Activated CD8-positive, alpha-beta T cell treated with anti-CD3 and anti-CD28 coated beads for 36 hours (primary cell): Measurements from ENCODE around the gene CCDC92. TPM values are rescaled to one million over a fixed set of nuclear protein-coding genes. Genes with fewer than 3 reads are reported as not detected.

Source experiments
- ATAC-seq: fragments of 200-7000 bp; cut with Tn5 transposase; one replicate; pipeline ENCODE4 v1.10.0; 2021; ENCODE audit warnings: mild to moderate bottlenecking, moderate library complexity
- CTCF ChIA-PET: fragments of 350-600 bp; sonication (Branson Sonifier 250); formaldehyde crosslinking; loops from one replicate; lab custom pipeline; 2021; ENCODE audit warnings: antibody characterized with exemption; lab: Charles Lee
- POLR2A ChIA-PET: fragments of 350-600 bp; sonication (Branson Sonifier 250); formaldehyde crosslinking; loops from one replicate; lab custom pipeline; 2021; ENCODE audit warnings: antibody characterized with exemption; lab: Charles Lee
- DNase-seq: peaks from one replicate; pipeline ENCODE4 v3.0.0-alpha.2; 2020
- H3K27ac Mint-ChIP-seq: one replicate; pipeline ENCODE4 v1.8.0; 2021; ENCODE audit warnings: mild to moderate bottlenecking, mixed read lengths
- H3K27me3 Mint-ChIP-seq: one replicate; pipeline ENCODE4 v1.8.0; 2021; ENCODE audit warnings: mixed read lengths
- H3K36me3 Mint-ChIP-seq: one replicate; pipeline ENCODE4 v1.8.0; 2021; ENCODE audit warnings: low read depth, mixed read lengths
- H3K4me1 Mint-ChIP-seq: one replicate; pipeline ENCODE4 v1.8.0; 2021; ENCODE audit warnings: low read depth, mixed read lengths
- H3K4me3 Mint-ChIP-seq: one replicate; pipeline ENCODE4 v1.8.0; 2021; ENCODE audit warnings: mild to moderate bottlenecking, moderate library complexity, mixed read lengths
- H3K9me3 Mint-ChIP-seq: one replicate; pipeline ENCODE4 v1.8.0; 2021; ENCODE audit warnings: mixed read lengths
- intact Hi-C: fragments of 100-400 bp; cut with micrococcal nuclease; formaldehyde crosslinking; loops from one replicate; pipeline ENCODE4 v1.10.0; 2022
- total RNA-seq, 2 experiments: library from RNA; stranded (reverse); gene quantifications; one replicate each; pipeline ENCODE4 v1.2.3, GENCODE V29; 2021
- TF ChIP-seq, protein P1 (sequence below): fragments of 200-600 bp; IDR thresholded peaks from one replicate; pipeline ENCODE4 v1.8.0; 2022; ENCODE audit warnings: antibody characterized with exemption, mild to moderate bottlenecking

Gene CCDC92
- total RNA-seq, 2 experiments from 2014 or later = 4.0 to 6.2 TPM

- peaks cover 25% of the 10 kb centered on the region for H3K4me1 Mint-ChIP-seq
- H3K27ac Mint-ChIP-seq = peak overlapping the region; percentile 88
- ATAC-seq = peak; percentile 97
- peak overlapping the region; percentile 61 for H3K4me3 Mint-ChIP-seq
- H3K9me3 Mint-ChIP-seq = no peaks in the 10 kb centered on the region
- intact Hi-C loops = no loop called here
- ChIA-PET CTCF (interaction anchor here (1.0 to 2.7 kb wide), 11 partner anchors 9 to 36 kb away, joined by 3 to 17 read pairs (median 4); no protein-coding TSS in a partner anchor), POLR2A (interaction anchor here (0.6 to 1.7 kb wide), 5 partner anchors 11 to 69 kb away, joined by 3 to 7 read pairs (median 3); no protein-coding TSS in a partner anchor)
- TF ChIP-seq, protein P1, sequence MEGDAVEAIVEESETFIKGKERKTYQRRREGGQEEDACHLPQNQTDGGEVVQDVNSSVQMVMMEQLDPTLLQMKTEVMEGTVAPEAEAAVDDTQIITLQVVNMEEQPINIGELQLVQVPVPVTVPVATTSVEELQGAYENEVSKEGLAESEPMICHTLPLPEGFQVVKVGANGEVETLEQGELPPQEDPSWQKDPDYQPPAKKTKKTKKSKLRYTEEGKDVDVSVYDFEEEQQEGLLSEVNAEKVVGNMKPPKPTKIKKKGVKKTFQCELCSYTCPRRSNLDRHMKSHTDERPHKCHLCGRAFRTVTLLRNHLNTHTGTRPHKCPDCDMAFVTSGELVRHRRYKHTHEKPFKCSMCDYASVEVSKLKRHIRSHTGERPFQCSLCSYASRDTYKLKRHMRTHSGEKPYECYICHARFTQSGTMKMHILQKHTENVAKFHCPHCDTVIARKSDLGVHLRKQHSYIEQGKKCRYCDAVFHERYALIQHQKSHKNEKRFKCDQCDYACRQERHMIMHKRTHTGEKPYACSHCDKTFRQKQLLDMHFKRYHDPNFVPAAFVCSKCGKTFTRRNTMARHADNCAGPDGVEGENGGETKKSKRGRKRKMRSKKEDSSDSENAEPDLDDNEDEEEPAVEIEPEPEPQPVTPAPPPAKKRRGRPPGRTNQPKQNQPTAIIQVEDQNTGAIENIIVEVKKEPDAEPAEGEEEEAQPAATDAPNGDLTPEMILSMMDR = no peak
- H3K36me3 Mint-ChIP-seq = peaks cover 12% of the 10 kb centered on the region
- DNase-seq = peak; percentile 73
- no peaks in the 10 kb centered on the region for H3K27me3 Mint-ChIP-seq
Measured at GRCh38 chr12:123937707-123938591, 34.7 kb downstream of the CCDC92 start.

GRCh38 chr12:123936956-123937706, 35.5 kb downstream of the CCDC92 start:
- ATAC-seq = no peak
- intact Hi-C loops = no loop called here
- Mint-ChIP-seq H3K27ac (peak overlapping the region; percentile 88), H3K36me3 (peaks cover 5% of the 10 kb centered on the region), H3K4me3 (peak overlapping the region; percentile 61), H3K4me1 (peaks cover 30% of the 10 kb centered on the region), H3K27me3 (peaks cover 3% of the 10 kb centered on the region), H3K9me3 (no peaks in the 10 kb centered on the region)
- ChIA-PET POLR2A (interaction anchor here (1.1 to 1.7 kb wide), 2 partner anchors 10 to 30 kb away, joined by 3 to 7 read pairs; no protein-coding TSS in a partner anchor), CTCF (interaction anchor here (1.0 to 2.7 kb wide), 7 partner anchors 8 to 36 kb away, joined by 3 to 17 read pairs (median 4); no protein-coding TSS in a partner anchor)
- TF ChIP-seq, protein P1 = no peak
- no peak for DNase-seq

DNA sequence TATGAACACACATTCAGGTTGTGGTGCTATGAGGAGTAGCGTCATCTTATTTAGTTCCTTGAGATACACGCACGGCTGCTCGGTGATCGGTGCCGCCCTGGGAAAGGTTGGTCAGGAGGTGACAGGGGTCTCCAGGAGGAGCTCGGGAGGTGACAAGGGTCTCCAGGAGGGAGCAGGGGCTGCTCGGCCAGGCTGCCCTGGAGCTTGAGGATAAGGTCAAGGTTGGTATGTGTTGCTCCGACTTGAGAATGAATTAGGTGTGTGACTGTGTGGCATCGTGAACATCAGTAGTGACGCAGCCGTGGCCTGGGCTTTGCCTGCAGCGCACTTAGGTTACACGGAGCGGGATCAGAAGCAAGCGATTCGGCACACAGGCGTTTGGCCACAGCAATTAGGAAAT, 36.2 kb downstream of the CCDC92 start:
- peaks cover 37% of the 10 kb centered on the region for H3K4me1 Mint-ChIP-seq
- POLR2A ChIA-PET = interaction anchor here (1.7 kb wide), 1 partner anchor 10 kb away, joined by 7 read pairs; no protein-coding TSS in a partner anchor
- H3K27ac Mint-ChIP-seq = peak overlapping the region; percentile 17
- H3K4me3 Mint-ChIP-seq = no peak overlapping the region
- DNase-seq (no peak), ATAC-seq (no peak)
- intact Hi-C loops = no loop called here
- H3K9me3 Mint-ChIP-seq = no peaks in the 10 kb centered on the region
- CTCF ChIA-PET = interaction anchor here (1.0 to 1.3 kb wide), 2 partner anchors 11 to 27 kb away, joined by 3 to 4 read pairs; no protein-coding TSS in a partner anchor
- TF ChIP-seq, protein P1 = no peak
- peaks cover 3% of the 10 kb centered on the region for H3K27me3 Mint-ChIP-seq
- peaks cover under 1% of the 10 kb centered on the region for H3K36me3 Mint-ChIP-seq

DNA sequence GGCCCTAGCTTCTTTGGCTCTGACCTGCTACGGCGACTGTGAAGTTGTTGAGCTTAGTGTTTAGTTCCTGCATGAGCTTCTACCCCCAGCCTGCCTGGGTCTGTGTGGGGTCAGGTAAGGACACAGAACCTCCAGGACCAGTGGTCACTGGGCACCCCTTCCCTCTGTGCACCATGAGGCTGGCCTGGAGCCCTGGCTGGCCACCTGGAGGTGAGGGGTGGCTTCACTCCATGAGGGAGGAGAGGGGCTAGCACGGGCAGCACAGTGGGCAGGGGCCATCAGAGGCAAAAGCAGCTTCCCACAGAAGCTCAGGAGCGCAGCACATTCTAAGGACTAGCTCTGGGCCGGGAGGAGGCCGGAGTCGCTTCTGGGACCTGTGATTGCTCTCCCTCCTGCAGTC, 36.7 kb downstream of the CCDC92 start:
- no peak overlapping the region for H3K27ac Mint-ChIP-seq
- H3K4me3 Mint-ChIP-seq = no peak overlapping the region
- intact Hi-C loops = no loop called here

More for the DNA sequence above, 36.7 kb downstream of the CCDC92 start:
- Mint-ChIP-seq H3K27me3 (peaks cover 3% of the 10 kb centered on the region), H3K4me1 (peaks cover 37% of the 10 kb centered on the region), H3K36me3 (no peaks in the 10 kb centered on the region), H3K9me3 (no peaks in the 10 kb centered on the region)
- ChIA-PET CTCF (interaction anchor here (1.0 kb wide), 1 partner anchor 26 kb away, joined by 4 read pairs; no protein-coding TSS in a partner anchor), POLR2A (no interaction called here)
- no peak for DNase-seq
- TF ChIP-seq, protein P1 = no peak
- ATAC-seq = no peak
